ENCODE measurements around the gene CPSF7.
"Not testable (repeated sequence)": the region's sequence is repeated elsewhere in the genome, so short reads cannot be mapped to it uniquely, and the experiment has no call there.

Gene CPSF7

DNA sequence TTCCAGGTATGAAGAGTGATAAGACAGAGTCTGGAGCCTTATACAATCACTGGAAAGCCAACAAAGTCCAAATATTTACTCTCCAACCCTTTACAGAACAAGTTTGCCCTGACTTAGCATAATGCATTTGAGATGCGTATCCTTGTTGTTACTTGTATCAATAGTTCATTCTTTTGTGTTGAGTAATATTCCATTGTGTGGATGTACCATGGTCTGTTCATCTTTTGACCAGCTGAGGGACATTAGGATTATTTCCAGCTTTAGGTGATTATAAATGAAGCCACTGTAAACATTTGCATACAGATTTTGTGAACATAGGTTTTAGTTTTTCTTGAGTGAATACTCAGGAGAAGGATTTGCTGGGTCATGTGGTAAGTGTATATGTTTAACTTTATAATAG, 9.8 kb upstream of the CPSF7 start:
- no peak for DNase-seq

DNA sequence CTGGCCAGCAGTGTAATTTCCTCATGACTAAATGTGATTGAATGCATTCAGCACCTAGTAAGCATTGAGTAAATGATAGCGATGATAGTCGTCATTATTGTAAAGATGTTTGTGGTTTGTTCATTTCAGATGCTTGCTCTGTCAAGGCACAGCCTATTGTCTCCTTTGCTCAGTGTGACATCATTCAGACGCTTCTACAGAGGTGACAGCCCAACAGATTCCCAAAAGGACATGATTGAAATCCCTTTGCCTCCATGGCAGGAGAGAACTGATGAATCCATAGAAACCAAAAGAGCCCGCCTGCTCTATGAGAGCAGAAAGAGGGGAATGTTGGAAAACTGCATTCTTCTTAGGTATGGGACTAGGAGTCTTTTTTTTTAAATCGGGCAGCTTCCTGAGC, 7.7 kb upstream of the CPSF7 start:
- DNase-seq = no peak

DNA sequence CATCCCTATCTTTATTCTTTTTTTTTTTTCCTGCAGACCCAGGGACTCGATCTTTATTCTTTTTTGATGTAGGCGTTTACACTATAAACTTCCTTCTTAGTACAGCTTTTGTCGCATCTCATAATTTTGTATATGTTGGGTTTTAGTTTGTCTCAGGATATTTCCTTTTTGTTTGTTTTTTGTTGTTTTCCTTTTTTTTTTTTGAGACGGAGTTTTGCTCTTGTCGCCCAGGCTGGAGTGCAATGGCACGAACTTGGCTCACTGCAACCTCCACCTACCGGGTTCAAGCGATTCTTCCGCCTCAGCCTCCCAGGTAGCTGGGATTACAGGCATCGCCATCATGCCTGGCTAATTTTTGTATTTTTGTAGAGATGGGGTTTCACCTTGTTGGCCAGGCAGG, 1.1 kb upstream of the CPSF7 start:
- DNase-seq = not testable (repeated sequence)

DNA sequence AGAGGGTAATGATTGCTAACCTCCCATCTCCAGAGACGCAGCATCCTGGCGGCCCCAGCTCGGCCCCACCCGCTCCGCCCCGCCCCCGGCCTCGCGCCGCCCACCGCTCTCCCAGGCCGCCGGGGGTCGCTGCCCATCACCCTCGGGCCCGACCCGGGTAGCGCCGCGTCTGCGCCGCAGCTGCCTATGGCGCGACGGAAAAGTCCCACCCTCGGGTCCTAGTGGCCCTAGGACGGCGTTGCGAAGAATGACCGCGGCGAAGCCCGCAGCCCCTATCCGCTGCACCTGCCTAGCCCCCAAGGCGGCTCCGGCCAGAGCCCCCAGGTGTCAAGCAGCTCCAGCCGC, 457 bp downstream of the CPSF7 start:
- no peak for DNase-seq

DNA sequence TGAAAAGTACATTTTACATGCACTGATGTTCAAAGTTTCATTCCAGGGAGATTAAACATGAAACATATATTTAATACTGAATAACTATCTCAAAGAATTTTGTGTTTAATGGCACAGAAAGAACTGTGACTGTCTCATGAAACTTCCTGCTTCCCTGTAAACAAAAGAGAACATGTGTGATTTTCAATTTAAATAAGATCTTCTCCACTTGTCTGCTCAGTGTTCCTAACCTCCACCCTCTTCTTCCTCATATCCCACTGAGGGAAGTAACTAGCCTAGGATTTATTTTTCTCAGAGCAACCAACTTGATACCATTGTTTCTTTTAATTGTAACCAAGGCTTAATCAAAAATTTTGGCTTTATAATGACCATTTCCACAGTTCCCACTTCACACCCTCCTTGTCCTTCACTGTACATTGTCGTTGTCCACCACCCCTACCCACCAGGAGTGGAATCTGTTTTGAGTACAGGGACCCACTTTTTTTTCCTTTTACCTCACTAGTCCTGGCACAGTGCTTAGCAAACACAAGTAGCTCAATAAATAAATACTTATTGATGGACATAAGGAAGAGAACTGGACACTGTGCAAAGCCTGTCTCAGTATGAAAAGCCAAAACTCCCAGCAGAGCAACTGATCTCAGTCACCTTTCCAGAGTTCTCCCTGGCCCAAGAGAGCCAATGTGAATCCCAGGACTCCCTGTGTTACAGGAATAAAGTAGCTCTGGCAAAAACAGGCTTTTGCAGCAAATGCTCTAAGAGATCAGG, 4.2 kb downstream of the CPSF7 start:
- DNase-seq = no peak

DNA sequence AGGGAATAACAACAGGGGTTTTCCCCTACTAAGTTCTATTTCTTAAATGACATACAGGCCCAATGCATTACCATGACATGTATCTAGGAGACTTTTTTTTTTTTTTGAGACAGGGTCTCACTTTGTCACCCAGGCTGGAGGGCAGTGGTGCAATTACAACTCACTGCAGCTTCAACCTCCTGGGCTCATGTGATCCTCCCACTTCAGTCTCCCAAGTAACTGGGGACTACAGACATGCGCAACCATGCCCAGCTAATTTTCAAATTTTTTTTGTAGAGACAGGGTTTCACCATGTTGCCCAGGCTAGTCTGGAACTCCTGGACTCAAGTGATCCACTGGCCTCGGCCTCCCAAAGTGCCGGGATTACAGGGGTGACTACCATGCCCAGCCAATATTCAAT, 7.5 kb downstream of the CPSF7 start:
- no peak for DNase-seq

DNA sequence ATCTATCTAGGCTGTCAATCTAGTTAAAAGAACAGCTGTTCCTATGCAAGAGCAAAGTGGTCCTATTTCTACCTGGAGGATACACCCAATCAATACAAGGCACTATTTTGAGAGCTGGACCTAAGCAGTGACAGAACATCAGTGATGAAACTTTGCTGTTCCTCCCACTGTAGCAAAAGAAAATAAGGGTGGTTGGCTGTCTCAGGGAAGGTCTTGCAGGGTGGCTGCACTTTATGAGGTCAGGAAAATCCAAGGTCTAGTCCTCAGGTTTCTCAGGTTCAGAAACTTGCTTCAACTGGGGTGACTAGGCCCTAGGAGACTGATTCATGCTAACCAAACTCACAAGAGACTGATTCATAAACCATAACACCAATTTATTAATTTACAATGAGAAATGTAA, 11.6 kb downstream of the CPSF7 start:
- no peak for DNase-seq

DNA sequence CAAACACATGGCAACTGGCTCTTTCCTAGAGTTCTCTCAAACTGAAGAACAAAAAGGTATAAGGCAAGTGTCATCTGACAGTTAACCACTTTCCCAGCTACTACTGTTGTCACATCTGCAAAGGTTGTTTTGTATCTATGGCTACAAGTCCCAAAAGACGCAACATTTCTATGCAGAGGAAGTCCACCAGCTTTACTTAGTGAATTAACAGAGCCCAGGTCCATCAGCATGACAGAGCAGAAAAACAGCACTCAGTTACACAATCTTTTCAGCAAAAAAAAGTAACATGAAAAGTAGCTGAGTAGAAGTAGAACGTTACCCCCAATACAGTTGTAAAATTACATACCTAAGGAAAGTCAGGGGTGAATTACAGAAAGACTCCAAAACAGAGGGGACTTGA, 12.1 kb downstream of the CPSF7 start:
- DNase-seq = no peak

DNA sequence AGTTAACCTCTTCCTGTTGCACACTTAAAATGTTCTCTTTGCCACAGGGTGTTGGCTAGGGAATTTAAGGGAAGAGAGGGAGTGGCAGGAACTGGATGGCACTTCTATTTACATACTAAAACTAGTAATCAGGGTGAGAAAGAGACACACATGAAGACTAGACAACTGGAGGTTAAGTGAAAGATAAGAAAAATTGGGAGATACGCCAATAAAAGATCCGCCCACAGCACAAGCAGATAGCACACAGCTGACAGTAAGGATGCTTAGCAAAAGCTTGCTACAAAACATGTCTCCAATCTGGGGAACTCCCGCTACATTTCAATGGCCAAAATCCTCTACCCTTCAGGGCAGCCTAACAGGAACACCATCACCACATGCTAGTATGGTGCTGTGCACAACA, 12.8 kb downstream of the CPSF7 start:
- DNase-seq = no peak

DNA sequence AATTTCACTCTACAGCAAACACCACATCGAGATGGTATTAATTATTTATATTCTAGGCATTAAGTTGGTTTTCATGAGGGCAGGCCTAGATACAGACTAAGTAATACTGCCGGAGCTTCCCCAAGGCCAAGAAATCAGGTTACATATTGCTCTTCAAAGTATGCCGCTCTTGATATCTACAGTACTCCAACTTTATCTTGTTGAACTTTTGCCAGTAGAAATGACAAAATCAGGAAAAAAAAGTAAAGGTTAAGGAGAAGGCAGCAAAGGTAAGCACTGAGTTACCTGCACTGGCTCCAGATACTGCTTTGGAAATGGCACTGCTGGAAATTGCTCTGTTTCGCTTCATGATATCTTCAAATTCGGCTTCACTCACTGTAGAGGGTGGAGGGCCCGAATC, 14.4 kb downstream of the CPSF7 start:
- DNase-seq = no peak

DNA sequence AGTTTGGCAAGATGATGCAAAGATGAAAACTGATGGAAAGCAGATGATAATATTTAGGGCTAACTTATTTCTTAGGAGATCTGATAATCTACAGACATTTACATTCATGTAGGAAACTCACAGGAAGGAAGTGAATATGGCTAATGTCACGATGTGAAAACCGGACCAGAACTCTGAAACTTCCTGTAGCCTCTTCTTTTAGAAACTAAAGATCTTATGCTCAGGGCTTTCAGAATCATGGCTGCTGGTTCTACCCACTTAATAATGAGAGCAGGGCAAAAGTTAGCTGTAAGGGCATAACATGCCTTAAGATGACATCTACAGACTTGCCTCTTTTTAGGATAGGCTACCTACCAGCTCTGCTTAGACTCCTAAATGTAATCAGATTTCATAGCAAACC, 15.2 kb downstream of the CPSF7 start:
- no peak for DNase-seq

DNA sequence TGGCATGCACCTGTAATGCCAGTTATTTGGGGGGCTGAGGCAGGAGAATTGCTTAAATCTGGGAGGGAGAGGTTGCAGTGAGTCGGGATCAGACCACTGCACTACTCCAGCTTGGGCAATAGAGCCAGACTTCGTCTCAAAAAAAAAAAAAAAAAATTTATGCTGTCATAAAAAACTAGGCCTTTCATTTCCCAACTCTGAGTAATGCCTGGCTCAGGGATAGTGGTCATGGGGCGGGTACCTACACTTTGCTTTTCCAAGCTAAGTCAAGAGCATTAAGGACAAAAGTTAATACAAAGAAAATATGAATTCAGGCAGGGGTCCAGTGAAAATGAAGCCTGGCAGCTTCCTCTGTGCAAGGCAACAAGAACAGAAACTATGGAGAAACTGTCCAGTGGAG, 16.3 kb downstream of the CPSF7 start:
- DNase-seq = no peak

DNA sequence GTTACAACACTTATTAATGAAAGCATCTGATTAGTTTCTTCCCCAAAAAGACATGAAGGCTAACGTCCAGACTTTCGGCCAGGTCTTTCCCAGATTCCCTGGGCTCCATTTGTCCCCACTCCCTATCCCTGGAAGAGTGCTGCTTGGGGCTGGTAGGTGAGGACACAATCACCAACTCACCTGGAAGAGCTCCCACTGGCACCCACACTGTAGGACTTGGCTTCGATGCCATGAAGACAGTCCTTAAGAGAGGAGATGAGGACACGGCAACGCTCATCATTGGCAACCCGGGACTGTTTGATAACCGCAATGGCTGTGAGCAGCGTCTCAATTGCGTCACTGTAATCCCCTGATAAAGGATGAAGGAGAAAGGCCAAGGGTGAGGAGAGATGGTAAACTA, 18.2 kb downstream of the CPSF7 start:
- no peak for DNase-seq

DNA sequence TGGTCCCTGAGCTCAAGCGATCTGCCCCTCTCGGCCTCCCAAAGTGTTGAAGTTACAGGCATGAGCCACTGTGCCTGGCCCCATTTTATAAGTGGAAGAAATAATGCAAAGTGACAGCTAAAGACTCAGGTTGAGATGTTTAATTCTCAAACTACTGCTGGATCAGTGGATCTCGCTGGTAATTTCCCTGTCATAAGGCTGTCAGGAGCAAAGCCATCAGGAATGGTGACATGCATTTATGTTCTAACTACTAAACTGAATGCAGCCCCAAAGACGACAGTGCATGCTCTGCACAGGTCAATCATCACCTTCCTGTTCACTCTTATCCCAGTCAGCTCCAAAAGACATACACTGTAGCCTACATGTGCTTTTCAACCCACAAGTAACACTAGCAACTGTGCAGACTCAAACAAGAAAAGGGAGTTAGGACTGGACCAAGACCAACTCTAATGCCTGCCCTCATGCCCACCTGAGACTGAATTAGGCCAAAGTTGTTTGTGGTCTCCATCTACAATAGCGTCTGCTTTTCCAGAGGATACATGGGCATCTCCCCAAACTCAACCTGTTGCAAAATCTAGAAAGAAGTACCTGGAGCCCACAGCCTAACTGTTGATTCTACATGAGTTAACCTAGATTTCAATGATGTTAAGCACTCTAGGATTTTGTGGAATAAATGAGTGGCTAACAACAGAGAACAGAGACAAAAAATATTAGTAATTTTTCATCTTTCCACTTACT, 22.6 kb downstream of the CPSF7 start:
- no peak for DNase-seq

DNA sequence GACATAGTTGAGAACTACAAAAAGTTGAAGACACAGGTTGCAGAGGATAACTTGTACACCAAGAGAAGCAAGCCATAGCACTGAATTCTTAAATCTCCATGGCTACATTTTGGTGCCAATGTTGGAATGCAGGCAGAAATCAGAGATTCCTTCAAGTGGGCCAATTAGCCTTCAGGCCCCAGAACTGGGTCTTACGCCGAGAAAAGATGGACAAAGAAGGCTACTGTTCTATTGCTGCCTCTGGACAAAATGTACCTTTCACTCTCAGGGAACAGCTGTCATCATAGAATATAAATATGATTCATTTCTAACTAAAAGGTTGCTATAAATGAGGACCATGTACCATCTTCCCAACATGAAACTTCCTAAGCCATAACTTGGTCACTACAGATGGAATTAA, 23.7 kb downstream of the CPSF7 start:
- no peak for DNase-seq

DNA sequence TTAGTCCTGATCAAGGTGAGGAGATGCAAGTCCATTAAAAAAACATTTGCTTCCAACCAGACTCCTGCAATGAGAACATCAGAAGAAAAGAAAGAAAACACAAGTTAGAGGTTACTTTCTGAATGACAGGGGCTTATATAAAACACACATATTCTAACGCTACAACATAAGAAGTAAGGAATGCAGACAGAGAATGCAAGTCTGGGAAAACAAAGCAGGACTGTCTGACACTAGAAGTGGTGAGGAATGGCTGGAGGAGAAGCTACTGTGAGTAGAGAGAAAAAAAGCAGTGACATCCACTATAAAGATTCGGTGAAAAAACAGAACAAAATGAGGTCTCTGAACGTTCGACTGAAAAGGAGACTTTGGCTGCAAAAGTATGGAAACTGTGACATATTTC, 25.1 kb downstream of the CPSF7 start:
- DNase-seq = no peak

DNA sequence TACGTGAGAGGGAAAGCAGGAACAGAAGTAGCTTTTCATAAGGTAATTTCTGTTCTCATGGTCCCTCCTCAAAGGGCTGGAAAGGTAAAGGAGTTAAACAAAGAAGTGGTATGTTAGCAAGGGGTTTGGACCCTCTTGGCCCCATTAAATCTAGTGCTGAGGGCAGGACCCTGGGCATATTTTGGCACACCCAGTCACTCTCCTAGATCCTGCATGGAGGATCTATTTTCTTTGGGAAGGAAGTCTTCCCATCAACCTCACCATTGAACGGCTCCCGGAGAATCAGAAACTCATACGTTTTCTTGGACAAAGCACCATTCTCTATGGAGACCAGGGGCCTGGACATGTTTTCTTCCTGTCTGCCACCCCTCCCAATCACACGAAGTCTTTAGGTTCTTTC, 25.7 kb downstream of the CPSF7 start:
- DNase-seq = no peak

DNA sequence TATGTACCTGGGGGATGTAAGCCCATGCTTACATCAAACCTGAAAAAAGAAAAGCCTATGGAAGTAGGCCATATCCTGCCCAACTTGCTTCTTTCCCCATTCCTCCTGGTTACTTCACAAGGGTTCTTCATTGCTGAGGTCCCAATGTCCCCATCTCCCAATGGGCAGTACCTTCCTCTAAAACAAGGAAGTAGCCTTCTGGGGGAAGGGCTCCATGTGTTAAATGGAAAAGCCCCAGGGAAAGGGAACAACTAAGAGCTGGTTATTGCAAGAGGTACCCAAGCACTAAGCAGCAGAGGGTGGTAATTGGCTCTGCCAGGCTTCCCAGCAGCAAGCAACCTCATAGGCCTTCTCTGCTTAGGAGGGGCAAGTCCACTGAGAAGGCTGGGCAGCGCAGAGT, 26.1 kb downstream of the CPSF7 start:
- DNase-seq = no peak

DNA sequence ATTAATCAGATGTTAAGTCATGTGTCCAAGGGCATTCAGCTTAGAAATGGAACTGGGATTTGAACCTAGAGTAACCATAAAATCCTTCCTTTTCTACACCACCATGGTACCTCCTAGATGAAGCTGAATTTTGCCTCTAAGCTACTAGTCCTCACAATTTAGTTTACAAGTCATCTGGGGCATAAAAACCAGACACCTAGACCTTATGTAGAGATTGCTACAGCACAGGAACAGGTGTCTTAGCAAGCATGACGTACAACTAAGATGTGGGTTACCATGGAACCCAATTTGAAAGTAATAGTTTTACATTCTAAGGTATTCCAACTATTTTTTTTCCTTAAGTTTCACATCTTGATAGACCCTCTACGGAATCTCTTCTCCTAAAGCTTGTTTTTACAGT, 28.2 kb downstream of the CPSF7 start:
- DNase-seq = no peak

DNA sequence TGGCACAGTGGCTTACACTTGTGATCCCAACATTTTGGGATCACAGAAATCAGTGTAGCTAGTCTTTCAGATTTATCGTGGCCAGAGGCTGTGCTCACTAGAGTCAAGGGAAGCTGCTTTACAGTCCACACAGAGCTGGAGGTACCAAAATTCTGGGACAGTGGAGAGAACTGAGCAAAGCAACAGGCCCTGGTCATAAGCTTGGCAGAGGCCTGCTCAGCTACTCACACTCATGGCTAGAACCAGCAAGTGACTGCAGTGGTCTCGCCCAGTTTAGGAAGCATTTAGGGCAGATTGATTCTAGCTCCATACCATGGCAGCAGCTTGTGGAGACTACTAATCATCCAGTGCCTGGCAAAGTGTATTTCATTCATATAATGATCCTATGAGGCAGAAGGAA, 28.6 kb downstream of the CPSF7 start:
- no peak for DNase-seq

DNA sequence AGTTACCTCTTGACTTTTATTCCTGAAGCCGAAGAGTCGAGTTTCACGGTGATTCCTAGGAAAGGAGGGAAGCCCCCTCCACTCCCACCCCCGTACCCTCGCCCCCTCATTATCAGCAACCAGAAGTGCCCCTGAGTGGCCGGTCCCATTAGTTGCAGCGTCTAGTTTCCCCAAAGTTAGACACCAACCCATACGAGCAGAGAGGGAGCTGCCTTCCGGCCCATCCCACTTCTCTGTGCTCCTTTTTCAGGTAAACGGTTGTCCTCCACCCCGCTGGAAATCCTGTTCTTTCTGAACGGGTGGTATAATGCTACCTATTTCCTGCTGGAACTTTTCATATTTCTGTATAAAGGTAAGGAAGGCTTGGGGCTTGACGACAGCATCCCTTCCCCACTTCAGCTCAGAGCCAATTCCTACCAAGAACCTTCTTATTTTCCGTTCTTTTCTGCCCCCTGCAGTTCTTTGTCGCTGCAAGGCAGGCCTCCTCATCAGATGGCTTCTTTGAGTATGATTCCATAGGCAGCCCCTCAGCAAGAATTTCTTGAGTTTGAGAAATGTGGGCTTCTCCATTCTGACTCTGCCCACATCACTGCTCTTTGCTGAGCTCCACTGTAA, 36.7 kb downstream of the CPSF7 start:
- no peak for DNase-seq

DNA sequence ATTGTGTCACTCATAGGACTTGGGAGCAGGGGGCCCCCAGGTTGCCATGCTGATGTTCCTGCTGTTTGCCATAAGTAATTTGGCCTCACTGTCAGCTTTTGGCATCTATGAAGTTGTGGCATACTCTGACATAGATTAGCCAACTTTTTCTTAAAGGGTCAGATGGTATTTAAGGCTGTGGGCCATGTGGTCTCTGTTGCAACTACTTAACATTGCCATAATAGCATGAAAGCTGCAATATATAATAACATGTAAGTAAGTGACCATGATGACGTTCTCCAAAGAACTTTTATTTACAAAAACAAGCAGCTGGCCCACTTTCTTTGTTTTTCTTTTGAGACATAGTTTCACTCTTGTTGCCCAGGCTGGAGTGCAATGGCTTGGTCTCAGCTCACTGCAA, 39.6 kb downstream of the CPSF7 start:
- no peak for DNase-seq

DNA sequence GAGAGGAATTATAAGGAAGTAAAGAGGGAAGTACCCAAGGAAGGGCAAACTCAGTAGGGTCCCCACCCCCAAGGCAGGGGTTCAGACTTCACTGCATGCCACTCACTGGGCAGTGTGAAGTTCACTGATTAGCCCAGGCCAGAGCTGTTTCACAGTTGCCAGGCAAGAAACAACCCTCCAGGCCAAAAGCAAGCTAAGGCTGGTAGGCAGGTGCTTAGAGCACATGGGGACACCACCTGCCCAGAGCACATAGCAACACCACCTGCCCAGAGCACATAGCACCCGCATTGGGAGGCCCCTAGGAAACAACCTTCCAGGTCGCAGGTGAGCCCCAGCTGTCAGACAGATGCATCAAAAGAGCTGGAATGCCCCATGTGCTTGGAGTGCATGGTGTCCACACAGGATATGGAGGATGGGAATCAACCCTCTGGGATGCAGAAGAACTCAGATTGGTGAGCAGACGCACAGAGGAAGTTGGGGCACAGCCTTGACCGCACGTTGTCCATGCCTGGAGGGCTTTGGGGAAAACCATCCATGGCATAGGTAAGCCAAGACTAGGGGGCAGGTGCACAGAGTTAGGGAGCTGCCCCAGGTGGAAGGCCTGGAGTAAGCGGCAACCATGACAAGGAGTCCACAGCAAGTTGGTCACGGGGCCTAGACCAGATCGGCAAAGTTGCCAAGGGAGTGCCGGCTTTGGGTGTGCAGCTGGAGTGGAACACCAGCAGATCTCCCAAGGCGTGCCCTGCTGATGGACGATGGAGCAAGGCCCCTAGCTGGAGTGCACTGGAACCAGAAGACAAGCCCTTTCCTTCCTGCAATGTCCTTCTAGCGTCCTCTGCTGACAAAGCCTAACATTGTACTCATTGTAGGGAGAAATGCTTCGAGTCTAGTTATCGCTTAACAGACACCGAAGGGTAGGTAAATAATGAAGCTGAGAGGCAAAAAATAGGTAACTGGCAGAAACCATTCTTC, 45.2 kb downstream of the CPSF7 start:
- DNase-seq = no peak

All from cerebellar nuclear complex (tissue), 1 donor.